PC-9 (cell line): Measurements from ENCODE around the gene GRIK3. TPM values are rescaled to one million over a fixed set of nuclear protein-coding genes. Genes with fewer than 3 reads are reported as not detected.

ENCODE experiments used
- BruUV-seq: library from RNA; stranded (reverse); fragments of 400-500 nt; replicated peaks from 2 replicates; lab custom pipeline; 2021; lab: Mats Ljungman, UMichigan
- CTCF ChIA-PET: fragments of 300-600 bp; sonication (Branson Sonifier 250); formaldehyde crosslinking; loops from one replicate; lab custom pipeline; 2022; ENCODE audit warnings: antibody characterized with exemption; lab: Charles Lee
- POLR2A ChIA-PET: fragments of 300-600 bp; sonication (Branson Sonifier 250); formaldehyde crosslinking; loops from one replicate; lab custom pipeline; 2022; ENCODE audit warnings: antibody characterized with exemption; ENCODE audit not compliant: unreplicated experiment; lab: Charles Lee
- DNase-seq, 2 experiments: peaks; one replicate each; pipeline versions ENCODE4 v3.0.0 to v3.0.0-alpha.2; 2015 to 2022; ENCODE audit warnings: mixed read lengths in 1 of 2
- H2AFZ ChIP-seq: fragments of 200-600 bp; sonication (generic); 2 replicates; pipeline ENCODE4 v1.8.1; 2017; ENCODE audit warnings: antibody characterized with exemption
- H3F3A ChIP-seq: fragments of 200-600 bp; sonication (generic); 2 replicates; pipeline ENCODE4 v1.8.1; 2017; ENCODE audit warnings: antibody characterized with exemption, mild to moderate bottlenecking, low read depth; ENCODE audit not compliant: insufficient read depth
- H3K27ac ChIP-seq: fragments of 200-600 bp; sonication (generic); 2 replicates; pipeline ENCODE4 v1.6.1; 2016; ENCODE audit warnings: mixed run types
- H3K27me3 ChIP-seq: fragments of 200-600 bp; sonication (generic); 2 replicates; pipeline ENCODE4 v1.6.1; 2016; ENCODE audit warnings: low read depth, mixed run types; ENCODE audit not compliant: insufficient read depth
- H3K36me3 ChIP-seq: fragments of 200-600 bp; sonication (generic); 2 replicates; pipeline ENCODE4 v1.6.1; 2016; ENCODE audit warnings: low read depth, mixed run types
- H3K4me1 ChIP-seq: fragments of 200-600 bp; sonication (generic); replicated peaks from 2 replicates; pipeline ENCODE4 v1.6.1; 2016; ENCODE audit warnings: mixed run types; ENCODE audit not compliant: insufficient read depth
- H3K4me2 ChIP-seq: fragments of 200-600 bp; sonication (generic); 2 replicates; pipeline ENCODE4 v1.6.1; 2017; ENCODE audit warnings: mixed run types
- H3K4me3 ChIP-seq: fragments of 200-600 bp; sonication (generic); 2 replicates; pipeline ENCODE4 v1.6.1; 2016; ENCODE audit warnings: mixed run types
- H3K79me2 ChIP-seq: fragments of 200-600 bp; sonication (generic); 2 replicates; pipeline ENCODE4 v1.6.1; 2017; ENCODE audit warnings: low read depth, mixed run types
- H3K9me2 ChIP-seq: fragments of 200-600 bp; sonication (generic); 2 replicates; pipeline ENCODE4 v1.8.1; 2017; ENCODE audit warnings: mild to moderate bottlenecking; ENCODE audit not compliant: insufficient read depth
- H3K9me3 ChIP-seq: fragments of 200-600 bp; sonication (generic); 2 replicates; pipeline ENCODE4 v1.8.1; 2016; ENCODE audit warnings: low read depth; ENCODE audit not compliant: insufficient read depth
- H4K20me1 ChIP-seq: fragments of 200-600 bp; sonication (generic); 2 replicates; pipeline ENCODE4 v1.8.1; 2017; ENCODE audit not compliant: insufficient read depth
- EZH2 ChIP-seq: fragments of 200-600 bp; sonication (generic); IDR thresholded peaks from 2 replicates; pipeline ENCODE4 v1.8.0; 2017; ENCODE audit warnings: antibody characterized with exemption, low read depth
- intact Hi-C: fragments of 100-400 bp; cut with micrococcal nuclease; formaldehyde crosslinking; loops from one replicate; pipeline ENCODE4 v1.10.0; 2022; ENCODE audit not compliant: unreplicated experiment
- total RNA-seq: library from RNA; stranded (reverse); gene quantifications from 2 replicates; pipeline ENCODE4 v1.2.3, GENCODE V29; 2021
- TF ChIP-seq, protein P1 (sequence below): fragments of 200-600 bp; sonication (generic); conservative IDR thresholded peaks from 2 replicates; pipeline ENCODE4 v1.6.1; 2017; ENCODE audit warnings: mixed run types, antibody characterized with exemption, mild to moderate bottlenecking, moderate library complexity

GRIK3 gene
- total RNA-seq, 1 experiment from 2014 or later, result not detected

DNA sequence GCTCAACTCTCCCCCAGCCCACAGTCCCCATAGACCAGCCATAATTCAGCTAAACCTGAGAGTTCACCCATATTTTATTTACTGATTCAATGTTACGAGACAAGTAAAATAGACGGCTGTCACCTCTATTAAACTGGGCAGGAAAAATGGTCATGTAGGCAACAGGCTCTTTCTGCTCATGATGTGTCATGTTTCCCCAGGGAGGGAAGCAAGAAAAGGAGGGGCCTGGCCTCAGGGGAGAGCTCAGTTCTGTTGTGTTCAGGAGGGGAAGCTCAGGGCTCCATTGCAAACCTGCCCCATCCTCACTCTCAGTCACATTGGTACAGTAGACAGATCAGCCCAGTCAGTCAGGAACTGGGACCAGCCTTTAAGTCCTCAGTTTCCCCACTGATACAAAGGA lies 12.8 kb downstream of the GRIK3 start:
- H4K20me1 ChIP-seq, result no peaks in the 10 kb centered on the region
- H3K4me3 ChIP-seq, result no peak overlapping the region
- H3K4me2 ChIP-seq, result no peak overlapping the region
- H3K27ac ChIP-seq, result no peak overlapping the region
- no peaks in the 10 kb centered on the region for H3K36me3 ChIP-seq
- no peaks in the 10 kb centered on the region for H3K4me1 ChIP-seq
- TF ChIP-seq, protein P1, sequence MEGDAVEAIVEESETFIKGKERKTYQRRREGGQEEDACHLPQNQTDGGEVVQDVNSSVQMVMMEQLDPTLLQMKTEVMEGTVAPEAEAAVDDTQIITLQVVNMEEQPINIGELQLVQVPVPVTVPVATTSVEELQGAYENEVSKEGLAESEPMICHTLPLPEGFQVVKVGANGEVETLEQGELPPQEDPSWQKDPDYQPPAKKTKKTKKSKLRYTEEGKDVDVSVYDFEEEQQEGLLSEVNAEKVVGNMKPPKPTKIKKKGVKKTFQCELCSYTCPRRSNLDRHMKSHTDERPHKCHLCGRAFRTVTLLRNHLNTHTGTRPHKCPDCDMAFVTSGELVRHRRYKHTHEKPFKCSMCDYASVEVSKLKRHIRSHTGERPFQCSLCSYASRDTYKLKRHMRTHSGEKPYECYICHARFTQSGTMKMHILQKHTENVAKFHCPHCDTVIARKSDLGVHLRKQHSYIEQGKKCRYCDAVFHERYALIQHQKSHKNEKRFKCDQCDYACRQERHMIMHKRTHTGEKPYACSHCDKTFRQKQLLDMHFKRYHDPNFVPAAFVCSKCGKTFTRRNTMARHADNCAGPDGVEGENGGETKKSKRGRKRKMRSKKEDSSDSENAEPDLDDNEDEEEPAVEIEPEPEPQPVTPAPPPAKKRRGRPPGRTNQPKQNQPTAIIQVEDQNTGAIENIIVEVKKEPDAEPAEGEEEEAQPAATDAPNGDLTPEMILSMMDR, result no peak
- no peak for TF ChIP-seq EZH2
- H3K27me3 ChIP-seq, result peaks cover 14% of the 10 kb centered on the region
- H3K79me2 ChIP-seq, result no peaks in the 10 kb centered on the region
- H3K9me2 ChIP-seq, result no peaks in the 10 kb centered on the region
- POLR2A ChIA-PET, result no interaction called here
- no peaks in the 10 kb centered on the region for H3K9me3 ChIP-seq
- CTCF ChIA-PET, result no interaction called here
- intact Hi-C loops, result no loop called here
- no TSS peak for BruUV-seq
- DNase-seq, result no peak
- H3F3A ChIP-seq, result no peaks in the 10 kb centered on the region
- no peak overlapping the region for H2AFZ ChIP-seq

- TF ChIP-seq, protein P1, result no peak
- no peak for TF ChIP-seq EZH2
- CTCF ChIA-PET, result no interaction called here
- Histone ChIP-seq H3K27ac (no peak overlapping the region), H3K9me2 (no peaks in the 10 kb centered on the region), H4K20me1 (no peaks in the 10 kb centered on the region), H3K4me2 (no peak overlapping the region), H3F3A (no peaks in the 10 kb centered on the region), H3K79me2 (no peaks in the 10 kb centered on the region), H2AFZ (no peak overlapping the region), H3K36me3 (no peaks in the 10 kb centered on the region), H3K4me3 (no peak overlapping the region), H3K4me1 (no peaks in the 10 kb centered on the region), H3K27me3 (0 out of 2 replicates have a peak, but pooled peaks cover 12% of the 10 kb centered on the region), H3K9me3 (no peaks in the 10 kb centered on the region)
- POLR2A ChIA-PET, result no interaction called here
- intact Hi-C loops, result no loop called here
- DNase-seq, result peak in 1 of 2 experiments; percentile 7
- BruUV-seq, result no TSS peak
Measured at GRCh38 chr1:37020653-37021277, 13.6 kb downstream of the GRIK3 start.

- BruUV-seq, result no TSS peak
- Histone ChIP-seq H3K4me2 (no peak overlapping the region), H3K4me1 (no peaks in the 10 kb centered on the region), H4K20me1 (no peaks in the 10 kb centered on the region), H3K27me3 (0 out of 2 replicates have a peak, but pooled peaks cover 7% of the 10 kb centered on the region), H3K9me3 (no peaks in the 10 kb centered on the region), H3K36me3 (no peaks in the 10 kb centered on the region), H3K79me2 (no peaks in the 10 kb centered on the region), H3K4me3 (no peak overlapping the region), H3F3A (no peaks in the 10 kb centered on the region), H2AFZ (no peak overlapping the region), H3K9me2 (no peaks in the 10 kb centered on the region), H3K27ac (no peak overlapping the region)
- TF ChIP-seq, protein P1, result no peak
- TF ChIP-seq EZH2, result no peak
- intact Hi-C loops, result no loop called here
- CTCF ChIA-PET, result no interaction called here
- DNase-seq, result no peak
- POLR2A ChIA-PET, result no interaction called here
Measured at GRCh38 chr1:37018510-37018909, 15.8 kb downstream of the GRIK3 start.
